Hepatocyte (in vitro differentiated cells): ENCODE measurements around the gene LLPH. TPM values are rescaled to one million over a fixed set of nuclear protein-coding genes. Genes with fewer than 3 reads are reported as not detected.

Source experiments
- DNase-seq: peaks from one replicate; pipeline ENCODE4 v3.0.0-alpha.2; 2016; ENCODE audit warnings: low spot score
- H2AFZ ChIP-seq: fragments of 200-600 bp; sonication (generic); 2 replicates; pipeline ENCODE4 v1.6.0; 2016; ENCODE audit warnings: antibody characterized with exemption, mild to moderate bottlenecking
- H3K27ac ChIP-seq: fragments of 200-600 bp; sonication (generic); 2 replicates; pipeline ENCODE4 v1.5.1; 2016; ENCODE audit warnings: mild to moderate bottlenecking
- H3K27me3 ChIP-seq: fragments of 200-600 bp; sonication (generic); 2 replicates; pipeline ENCODE4 v1.6.1; 2016
- H3K36me3 ChIP-seq: fragments of 200-600 bp; sonication (generic); replicated peaks from 2 replicates; pipeline ENCODE4 v1.5.1; 2016; ENCODE audit warnings: low read depth; ENCODE audit not compliant: insufficient read depth
- H3K4me1 ChIP-seq: fragments of 200-600 bp; sonication (generic); 2 replicates; pipeline ENCODE4 v1.5.1; 2016; ENCODE audit warnings: mild to moderate bottlenecking, moderate library complexity; ENCODE audit not compliant: insufficient read depth
- H3K4me2 ChIP-seq: fragments of 200-600 bp; sonication (generic); 2 replicates; pipeline ENCODE4 v1.6.0; 2016
- H3K4me3 ChIP-seq: fragments of 200-600 bp; sonication (generic); 2 replicates; pipeline ENCODE4 v1.5.1; 2016; ENCODE audit warnings: mild to moderate bottlenecking
- H3K79me2 ChIP-seq: fragments of 200-600 bp; sonication (generic); 2 replicates; pipeline ENCODE4 v1.6.0; 2017; ENCODE audit warnings: mild to moderate bottlenecking
- H3K9me2 ChIP-seq: fragments of 200-600 bp; sonication (generic); replicated peaks from 2 replicates; pipeline ENCODE4 v1.6.0; 2017; ENCODE audit warnings: mild to moderate bottlenecking; ENCODE audit not compliant: insufficient read depth
- H3K9me3 ChIP-seq: fragments of 200-600 bp; sonication (generic); 2 replicates; pipeline ENCODE4 v1.5.1; 2016; ENCODE audit warnings: low read depth, mild to moderate bottlenecking
- H4K20me1 ChIP-seq: fragments of 200-600 bp; sonication (generic); 2 replicates; pipeline ENCODE4 v1.6.0; 2016; ENCODE audit warnings: mild to moderate bottlenecking; ENCODE audit not compliant: insufficient read depth, poor library complexity, severe bottlenecking
- CTCF ChIP-seq: fragments of 200-600 bp; sonication (generic); IDR thresholded peaks from 2 replicates; pipeline ENCODE4 v1.5.1; 2016; ENCODE audit warnings: antibody characterized with exemption, mild to moderate bottlenecking; ENCODE audit not compliant: poor library complexity
- EZH2 ChIP-seq: fragments of 200-600 bp; sonication (generic); IDR thresholded peaks from 2 replicates; pipeline ENCODE4 v1.6.1; 2016; ENCODE audit warnings: antibody characterized with exemption, mild to moderate bottlenecking, borderline replicate concordance
- EZH2phosphoT487 ChIP-seq: fragments of 200-600 bp; sonication (generic); IDR thresholded peaks from one replicate; pipeline ENCODE4 v1.6.1; 2018; ENCODE audit warnings: antibody characterized with exemption, mild to moderate bottlenecking, low read depth, moderate library complexity; ENCODE audit not compliant: unreplicated experiment, severe bottlenecking
- WGBS: methylation state at CpG from one replicate; pipeline ENCODE4 v1.1.6; 2016; ENCODE audit warnings: low lambda C conversion rate; ENCODE audit errors: missing lambda C conversion rate; 5-methylcytosine and 5-hydroxymethylcytosine counted together
- polyA plus RNA-seq: library from polyadenylated mRNA; unstranded; fragments of >200 nt; fragmentation: Nextera tagmentation; extraction: Ambion mirVana; gene quantifications from 2 replicates; pipeline ENCODE4 v1.2.1, GENCODE V29; 2016
- total RNA-seq: library from RNA; depleted of rRNA; stranded (reverse); fragments of >200 nt; gene quantifications from 2 replicates; pipeline ENCODE4 v1.2.3, GENCODE V29; 2014

The LLPH gene
- total and polyA plus RNA-seq, 2 experiments from 2014 or later, result 17.4 to 41.1 TPM

GRCh38 chr12:66083766-66084165, 46.8 kb downstream of the LLPH start:
- no peaks in the 10 kb centered on the region for H3K9me3 ChIP-seq
- no peak for DNase-seq
- 91% methylated on average over 1 of the region's 1 CpG for WGBS

GRCh38 chr12:66082744-66083143, 47.8 kb downstream of the LLPH start:
- DNase-seq, result no peak
- no peak overlapping the region for H3K4me2 ChIP-seq
- 95% methylated on average over 1 of the region's 1 CpG for WGBS
- H3K27me3 ChIP-seq, result no peaks in the 10 kb centered on the region
- H4K20me1 ChIP-seq, result no peaks in the 10 kb centered on the region
- H2AFZ ChIP-seq, result no peak overlapping the region
- H3K9me2 ChIP-seq, result no peaks in the 10 kb centered on the region
- TF ChIP-seq EZH2 (no peak), CTCF (no peak), EZH2phosphoT487 (no peak)
- H3K27ac ChIP-seq, result no peak overlapping the region
- no peak overlapping the region for H3K4me3 ChIP-seq
- no peaks in the 10 kb centered on the region for H3K4me1 ChIP-seq
- H3K36me3 ChIP-seq, result no peaks in the 10 kb centered on the region
- H3K79me2 ChIP-seq, result no peaks in the 10 kb centered on the region
- H3K9me3 ChIP-seq, result no peaks in the 10 kb centered on the region

More at GRCh38 chr12:66083766-66084165, 46.8 kb downstream of the LLPH start:
- no peak overlapping the region for H2AFZ ChIP-seq
- no peak overlapping the region for H3K4me2 ChIP-seq
- H4K20me1 ChIP-seq, result no peaks in the 10 kb centered on the region
- H3K9me2 ChIP-seq, result no peaks in the 10 kb centered on the region
- no peaks in the 10 kb centered on the region for H3K79me2 ChIP-seq
- no peak overlapping the region for H3K27ac ChIP-seq
- H3K27me3 ChIP-seq, result no peaks in the 10 kb centered on the region
- H3K4me3 ChIP-seq, result no peak overlapping the region
- TF ChIP-seq EZH2, result no peak
- TF ChIP-seq EZH2phosphoT487, result no peak
- no peak for TF ChIP-seq CTCF
- H3K36me3 ChIP-seq, result no peaks in the 10 kb centered on the region
- no peaks in the 10 kb centered on the region for H3K4me1 ChIP-seq

- H3K9me3 ChIP-seq, result no peaks in the 10 kb centered on the region
- no peaks in the 10 kb centered on the region for H4K20me1 ChIP-seq
- 92% methylated on average over 4 of the region's 4 CpGs for WGBS
- H3K4me2 ChIP-seq, result no peak overlapping the region
- no peak for DNase-seq
- H2AFZ ChIP-seq, result no peak overlapping the region
- TF ChIP-seq EZH2 (no peak), CTCF (no peak), EZH2phosphoT487 (no peak)
- H3K27ac ChIP-seq, result no peak overlapping the region
- no peak overlapping the region for H3K4me3 ChIP-seq
- no peaks in the 10 kb centered on the region for H3K27me3 ChIP-seq
- H3K79me2 ChIP-seq, result no peaks in the 10 kb centered on the region
- no peaks in the 10 kb centered on the region for H3K36me3 ChIP-seq
- no peaks in the 10 kb centered on the region for H3K4me1 ChIP-seq
- H3K9me2 ChIP-seq, result no peaks in the 10 kb centered on the region
These were observed 49.8 kb downstream of the LLPH start for GRCh38 chr12:66080791-66081190.

- Histone ChIP-seq H3K9me3 (no peaks in the 10 kb centered on the region), H3K9me2 (no peaks in the 10 kb centered on the region), H3K36me3 (no peaks in the 10 kb centered on the region), H2AFZ (no peak overlapping the region), H4K20me1 (no peaks in the 10 kb centered on the region), H3K27me3 (no peaks in the 10 kb centered on the region), H3K79me2 (no peaks in the 10 kb centered on the region), H3K27ac (no peak overlapping the region), H3K4me3 (no peak overlapping the region), H3K4me1 (no peaks in the 10 kb centered on the region), H3K4me2 (no peak overlapping the region)
- TF ChIP-seq CTCF, result no peak
- no peak for TF ChIP-seq EZH2
- no peak for TF ChIP-seq EZH2phosphoT487
- no peak for DNase-seq
- 91% methylated on average over 1 of the region's 1 CpG for WGBS
These were observed 53.0 kb downstream of the LLPH start for GRCh38 chr12:66077542-66077941.
